Measurements from ENCODE around the gene ACSS1.

The ACSS1 gene

GRCh38 chr20:24972341-24972740 lies 85.6 kb downstream of the ACSS1 start:
- TF ChIP-seq REST (IDR thresholded peaks at IDR 0.05; ENCODE audit: insufficient read depth in 1 of 2, low read depth in 2 of 2, low read length in 2 of 2) (no peak), POLR2AphosphoS5 (IDR thresholded peaks at IDR 0.05; ENCODE audit: low read depth, low read length) (no peak), SIN3A (IDR thresholded peaks at IDR 0.05; ENCODE audit: borderline replicate concordance, insufficient read depth, low read length) (no peak), TAF1 (IDR thresholded peaks at IDR 0.05; ENCODE audit: borderline replicate concordance, insufficient read depth, low read length) (no peak), FOXP2 (optimal IDR thresholded peaks at IDR 0.05; ENCODE audit: borderline replicate concordance, extremely low read depth, extremely low read length, insufficient read depth) (no peak)

DNA sequence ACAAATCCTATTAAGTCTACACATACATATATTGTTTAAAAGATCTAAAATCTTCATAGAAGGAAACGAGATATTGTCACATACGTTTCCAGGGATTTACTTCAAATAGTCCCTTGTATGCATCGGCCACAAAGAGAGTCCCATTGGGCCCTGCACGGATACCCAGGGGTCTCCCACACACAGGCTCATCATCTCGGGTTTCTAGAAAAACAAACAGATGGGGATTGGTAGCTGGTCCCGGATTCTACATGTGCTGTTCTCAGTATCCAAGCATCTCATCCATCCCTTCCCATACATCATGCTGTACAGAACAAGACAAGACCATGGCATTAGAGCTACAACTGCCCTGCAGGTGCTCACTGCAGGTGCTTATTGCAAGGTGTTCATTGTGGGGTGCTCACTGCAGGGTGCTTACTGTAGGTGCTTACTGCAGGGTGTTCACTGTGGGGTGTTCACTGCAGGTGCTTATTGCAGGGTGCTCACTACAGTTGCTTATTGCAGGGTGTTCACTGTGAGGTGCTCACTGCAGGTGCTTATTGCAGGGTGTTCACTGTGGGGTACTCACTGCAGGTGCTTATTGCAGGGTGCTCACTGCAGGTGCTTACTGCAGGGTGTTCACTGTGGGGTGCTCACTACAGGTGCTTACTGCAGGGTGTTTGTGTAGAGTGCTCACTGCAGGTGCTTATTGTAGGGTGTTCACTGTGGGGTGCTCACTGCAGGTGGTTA lies 86.4 kb downstream of the ACSS1 start:
- TF ChIP-seq REST (IDR thresholded peaks at IDR 0.05; ENCODE audit: insufficient read depth in 1 of 2, low read depth in 2 of 2, low read length in 2 of 2) (no peak), TAF1 (IDR thresholded peaks at IDR 0.05; ENCODE audit: borderline replicate concordance, insufficient read depth, low read length) (no peak), FOXP2 (optimal IDR thresholded peaks at IDR 0.05; ENCODE audit: borderline replicate concordance, extremely low read depth, extremely low read length, insufficient read depth) (no peak), SIN3A (IDR thresholded peaks at IDR 0.05; ENCODE audit: borderline replicate concordance, insufficient read depth, low read length) (no peak), POLR2AphosphoS5 (IDR thresholded peaks at IDR 0.05; ENCODE audit: low read depth, low read length) (no peak)

DNA sequence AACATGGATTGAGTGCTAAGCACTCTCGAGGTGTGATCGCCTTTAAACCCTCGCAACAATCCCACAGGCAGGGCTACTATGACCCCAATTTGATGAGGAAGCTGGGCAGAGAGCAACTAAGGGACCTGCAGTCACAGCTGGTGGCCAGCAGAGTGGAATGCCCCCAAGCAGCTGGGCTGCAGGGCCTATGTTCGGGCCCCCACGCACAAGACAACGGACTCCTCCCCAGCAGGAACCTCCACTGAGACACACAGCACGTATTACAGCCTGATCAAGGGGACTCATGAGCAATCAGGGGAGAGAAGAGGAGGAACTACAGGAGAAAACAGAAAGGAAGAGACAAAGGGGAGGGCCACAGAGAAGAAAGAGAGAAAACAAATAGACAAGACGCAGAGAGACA lies 87.2 kb downstream of the ACSS1 start:
- no peak for TF ChIP-seq TAF1 (IDR thresholded peaks at IDR 0.05; ENCODE audit: borderline replicate concordance, insufficient read depth, low read length)
- no peak for TF ChIP-seq POLR2AphosphoS5 (IDR thresholded peaks at IDR 0.05; ENCODE audit: low read depth, low read length)
- TF ChIP-seq REST (IDR thresholded peaks at IDR 0.05; ENCODE audit: insufficient read depth in 1 of 2, low read depth in 2 of 2, low read length in 2 of 2) = no peak

- TF ChIP-seq POLR2AphosphoS5 (IDR thresholded peaks at IDR 0.05; ENCODE audit: low read depth, low read length) = no peak
- TF ChIP-seq REST (IDR thresholded peaks at IDR 0.05; ENCODE audit: insufficient read depth in 1 of 2, low read depth in 2 of 2, low read length in 2 of 2) = no peak
- TF ChIP-seq FOXP2 (optimal IDR thresholded peaks at IDR 0.05; ENCODE audit: borderline replicate concordance, extremely low read depth, extremely low read length, insufficient read depth) = no peak
- TF ChIP-seq TAF1 (IDR thresholded peaks at IDR 0.05; ENCODE audit: borderline replicate concordance, insufficient read depth, low read length) = no peak
- TF ChIP-seq SIN3A (IDR thresholded peaks at IDR 0.05; ENCODE audit: borderline replicate concordance, insufficient read depth, low read length) = no peak
Measured at GRCh38 chr20:24970030-24970553, 87.8 kb downstream of the ACSS1 start.

Data from PFSK-1 (cell line).